GM19397 (cell line): ENCODE measurements around the gene ANO2.

Experiments used
- ATAC-seq: cut with Tn5 transposase; IDR thresholded peaks from one replicate; pipeline ENCODE4 v1.9.1; 2021; ENCODE audit warnings: mild to moderate bottlenecking, moderate library complexity; ENCODE audit not compliant: unreplicated experiment

Gene ANO2

DNA sequence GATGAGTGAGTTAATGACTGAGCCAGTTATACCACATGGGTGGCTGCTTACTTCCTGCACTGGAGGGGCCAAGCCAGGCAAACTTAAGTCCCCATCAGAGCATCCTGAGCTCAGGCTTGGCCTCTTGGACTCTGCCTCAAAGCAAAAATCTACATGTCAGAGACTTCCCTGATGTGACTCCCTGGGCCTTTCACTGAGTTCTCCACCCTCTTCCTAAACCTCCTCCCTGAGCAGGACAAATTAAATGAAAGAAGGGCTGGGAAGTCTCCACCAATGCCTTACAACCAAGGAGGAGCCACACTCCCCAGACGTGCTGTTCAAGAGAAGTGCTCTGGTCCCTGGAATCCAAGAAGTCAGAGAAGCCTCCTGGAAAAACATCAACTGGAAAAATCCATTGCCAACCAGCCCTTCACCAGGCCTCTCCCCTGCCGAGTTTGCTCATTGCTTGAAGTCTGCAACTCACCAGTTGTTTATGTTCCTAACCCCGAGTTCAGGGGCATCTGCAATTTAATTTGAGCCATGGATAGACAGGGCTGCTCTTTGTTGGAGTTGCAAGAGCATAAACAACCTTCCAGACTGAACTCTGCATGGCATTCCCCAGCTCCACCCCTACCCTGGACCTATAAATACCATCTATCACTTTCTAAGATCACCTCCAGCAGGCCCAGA, 160.5 kb downstream of the ANO2 start:
- no peak for ATAC-seq

DNA sequence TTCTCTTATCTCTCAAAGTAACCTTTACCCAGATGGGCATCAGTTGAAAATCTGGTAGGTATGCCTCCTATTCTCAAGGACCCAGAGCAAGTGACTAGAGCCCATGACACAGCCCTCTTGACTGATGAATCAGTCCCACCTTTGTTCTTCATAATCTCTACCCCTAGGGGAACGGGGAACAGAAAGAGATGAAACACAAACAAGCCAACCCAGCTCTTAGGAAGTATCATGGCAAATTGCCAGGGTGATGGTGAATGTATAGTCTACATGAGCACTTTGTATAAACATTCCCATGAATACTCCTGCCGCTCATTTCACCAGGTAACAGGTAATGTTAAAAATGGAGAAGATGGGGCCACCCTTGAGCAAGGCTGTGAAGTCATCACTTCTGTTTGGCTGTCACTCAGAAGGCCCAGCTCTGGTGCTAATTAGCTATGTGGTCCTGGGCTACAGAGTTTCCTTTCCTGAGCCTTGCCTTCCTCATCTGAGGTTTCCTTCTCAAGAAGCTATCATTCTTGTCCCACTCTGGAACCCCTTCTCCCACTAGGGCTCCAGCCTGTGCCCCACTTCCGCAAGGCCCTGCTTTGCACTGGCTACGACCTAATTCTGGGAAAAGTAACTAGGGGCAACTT, 161.7 kb downstream of the ANO2 start:
- ATAC-seq, result no peak

DNA sequence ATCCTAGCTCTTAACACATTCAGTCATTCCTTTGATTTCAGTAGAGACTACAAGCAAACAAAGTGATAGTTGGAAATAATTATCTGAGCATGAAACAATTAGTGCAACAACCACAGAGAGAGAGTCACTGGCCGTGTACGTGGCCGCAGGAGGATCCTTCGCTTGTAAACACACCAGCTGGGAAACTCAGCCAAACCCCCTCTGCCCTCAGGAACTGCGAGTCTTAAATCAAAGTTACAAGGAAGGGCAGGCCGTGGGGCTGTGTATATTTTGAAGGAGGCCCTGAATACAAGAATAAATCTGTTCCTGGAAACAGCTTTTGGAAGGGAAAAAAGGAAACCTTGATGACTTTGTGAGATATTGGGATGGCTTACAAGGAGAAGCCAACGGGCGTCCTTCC, 164.5 kb downstream of the ANO2 start:
- ATAC-seq, result no peak

DNA sequence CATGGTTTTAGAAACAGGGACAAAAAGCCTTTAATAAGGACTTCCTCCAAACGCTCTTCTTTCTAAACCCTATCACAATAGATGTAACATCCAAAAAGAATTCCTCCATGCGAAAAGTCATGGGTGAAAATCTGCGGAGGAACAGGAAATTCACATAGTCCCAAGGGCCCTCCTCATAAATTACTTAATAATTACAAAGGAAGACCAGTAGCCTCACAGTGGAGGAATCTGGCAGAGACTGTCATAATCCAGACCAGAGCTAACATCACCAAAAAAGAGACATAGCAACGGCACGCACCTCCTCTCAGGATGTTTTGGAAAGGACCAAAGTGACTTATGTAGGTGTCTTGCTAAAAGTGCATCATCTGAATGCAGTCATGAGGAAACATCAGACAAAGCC, 165.7 kb downstream of the ANO2 start:
- no peak for ATAC-seq

DNA sequence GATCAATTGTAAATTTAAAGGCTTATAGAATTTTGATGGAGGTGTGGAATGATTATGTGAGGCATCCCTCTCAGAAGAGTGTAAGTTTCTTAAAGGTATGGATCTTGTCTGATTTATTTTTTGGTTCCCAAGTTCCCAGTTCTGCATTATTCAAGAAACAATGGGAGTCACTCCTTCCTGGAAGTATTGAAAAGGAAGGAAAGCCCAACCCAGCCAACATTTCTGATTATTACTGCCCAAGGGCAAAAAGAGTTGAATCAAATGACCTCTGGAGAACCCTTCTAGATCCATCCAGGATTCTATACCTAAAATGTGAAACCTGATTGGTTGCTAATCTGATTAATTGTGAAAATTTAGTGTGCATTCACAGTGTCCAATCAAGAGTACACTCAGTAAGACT, 166.2 kb downstream of the ANO2 start:
- no peak for ATAC-seq

DNA sequence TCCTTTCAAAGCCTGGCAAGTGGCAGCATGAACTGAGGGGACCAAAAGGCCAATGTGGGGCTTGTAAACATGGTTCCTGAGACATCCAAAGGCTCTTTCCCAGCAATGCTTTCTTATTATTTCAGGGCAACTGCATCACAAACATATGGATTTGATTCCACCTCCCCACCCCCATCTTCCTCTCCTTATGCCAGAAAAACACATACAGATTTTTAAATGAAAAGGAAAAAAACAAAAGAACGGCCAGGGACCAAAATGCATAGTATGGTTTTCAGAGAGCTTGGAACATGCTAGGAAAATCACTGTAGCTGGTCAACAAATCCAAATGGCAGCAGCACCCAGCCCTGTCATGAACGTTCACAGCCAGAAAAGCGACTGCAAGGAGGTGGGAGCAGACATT, 167.6 kb downstream of the ANO2 start:
- ATAC-seq, result no peak

DNA sequence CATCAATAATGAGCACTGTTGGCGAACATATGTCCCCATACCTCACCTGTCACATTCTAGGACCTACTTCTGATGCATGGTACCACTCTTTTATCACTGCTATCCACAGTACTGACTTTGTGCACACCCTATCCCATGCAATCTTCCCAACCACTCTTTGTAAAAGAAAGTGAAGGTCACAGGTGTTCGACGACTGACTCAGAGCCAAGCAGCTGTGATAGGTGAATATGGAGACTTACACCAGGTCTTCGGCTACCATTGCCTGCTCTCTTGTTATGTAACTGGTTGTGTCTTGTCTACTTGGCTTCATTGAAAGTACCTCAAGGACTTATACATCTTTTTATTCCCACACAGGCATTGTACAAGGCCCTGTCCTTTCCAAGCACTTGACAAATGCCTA, 169.0 kb downstream of the ANO2 start:
- ATAC-seq, result no peak

DNA sequence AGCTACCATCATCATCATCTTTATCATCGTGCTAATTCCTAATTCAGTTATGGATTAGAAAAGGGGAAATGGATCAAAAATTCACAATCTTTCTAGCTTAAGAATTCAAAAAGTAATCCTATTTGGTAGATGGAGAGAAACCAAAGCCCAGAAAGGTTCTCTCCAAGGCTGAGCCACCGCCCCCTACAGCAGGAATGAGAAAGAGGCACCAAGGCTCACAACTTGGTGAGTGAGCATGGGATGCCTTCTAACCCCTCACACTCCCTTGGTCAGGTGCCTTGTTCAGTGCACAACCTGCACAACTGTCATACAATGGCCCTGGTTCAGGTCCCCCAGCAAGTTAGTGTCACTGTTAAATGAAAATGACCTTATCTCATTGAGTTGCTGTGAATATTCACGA, 171.5 kb downstream of the ANO2 start:
- no peak for ATAC-seq

DNA sequence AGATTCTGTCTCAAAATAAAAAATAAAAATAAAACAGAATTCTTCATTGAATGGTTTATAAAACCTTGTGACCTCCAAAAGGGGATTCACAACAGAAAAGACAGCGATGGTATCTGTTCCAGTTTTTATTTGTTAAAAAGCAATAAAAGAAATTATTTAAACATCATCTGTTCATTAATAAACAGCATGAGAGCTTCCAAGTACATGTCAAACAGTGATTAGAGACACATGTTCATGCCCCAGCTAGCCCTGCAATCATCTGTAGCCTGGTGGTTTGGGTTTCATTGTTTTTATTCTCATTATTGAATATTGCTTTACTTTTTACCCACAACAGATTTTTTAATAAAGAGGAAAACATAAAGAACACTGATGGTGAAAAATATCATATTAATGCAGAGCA, 173.3 kb downstream of the ANO2 start:
- no peak for ATAC-seq

DNA sequence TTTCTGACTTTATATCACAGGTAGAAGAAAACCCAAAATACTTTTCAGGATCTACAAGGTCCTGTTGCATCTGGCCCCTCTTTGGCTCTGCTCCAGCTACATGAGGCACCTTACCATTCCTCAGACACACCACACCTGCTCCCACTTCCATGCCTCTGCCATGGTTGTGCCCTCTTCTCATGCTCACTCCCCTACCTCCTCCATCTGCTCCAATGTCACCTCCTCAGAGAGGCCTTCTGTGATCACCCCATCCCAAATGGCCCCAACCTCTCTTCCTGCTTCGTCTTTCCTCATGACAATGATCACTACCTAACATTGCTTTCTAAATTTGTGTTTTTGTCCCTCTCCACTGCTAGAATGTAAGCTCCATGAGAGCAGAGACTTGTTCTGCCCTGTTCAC, 174.3 kb downstream of the ANO2 start:
- no peak for ATAC-seq

DNA sequence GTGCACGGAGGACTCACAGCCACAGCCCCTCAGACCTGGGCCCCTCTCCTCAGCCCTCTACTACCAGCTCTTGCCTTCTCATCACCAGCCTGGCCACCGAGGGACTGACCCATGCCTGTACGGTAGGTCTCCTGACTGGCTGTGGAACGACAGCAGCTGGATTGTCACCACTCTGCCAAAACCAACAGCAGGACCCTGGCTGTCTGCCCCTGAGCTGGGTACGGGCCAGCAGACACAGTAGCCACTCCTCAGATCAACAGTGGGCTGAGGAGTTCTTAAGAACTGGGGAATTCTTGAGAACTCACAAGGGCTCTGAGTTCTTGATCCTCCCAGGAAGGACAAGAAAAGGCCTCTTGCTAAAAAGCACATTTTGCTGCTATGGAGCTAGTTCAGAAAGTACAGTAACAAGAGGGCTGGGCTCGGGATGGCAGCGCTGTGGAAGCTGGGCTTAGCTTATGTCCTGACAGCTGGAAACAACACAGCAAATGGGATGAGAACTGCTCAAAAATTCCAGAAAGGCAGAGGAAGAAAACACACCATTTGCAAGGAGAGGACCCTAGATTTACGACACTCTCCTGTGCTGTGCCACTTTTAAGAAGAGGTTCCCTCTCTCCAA, 176.4 kb downstream of the ANO2 start:
- no peak for ATAC-seq

DNA sequence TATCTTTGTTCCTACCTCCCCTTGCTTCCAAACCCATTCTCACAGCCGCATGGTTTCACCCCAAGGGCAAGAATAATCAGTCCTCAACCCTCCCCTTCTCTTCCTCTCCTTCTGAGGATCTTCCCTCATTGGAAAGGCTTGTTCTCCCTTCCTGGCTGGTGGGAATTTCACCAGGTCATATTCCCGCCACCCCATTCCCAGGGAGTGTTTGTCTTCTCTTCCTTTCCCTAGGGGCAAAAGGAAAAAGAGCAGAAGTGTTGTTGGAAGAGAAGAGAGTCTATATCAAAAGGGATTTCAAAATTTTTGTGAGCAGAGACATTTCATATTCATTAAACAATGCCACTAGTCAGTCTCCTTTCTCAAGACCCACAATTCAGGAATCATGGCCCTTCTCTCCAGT, 176.9 kb downstream of the ANO2 start:
- ATAC-seq, result no peak

DNA sequence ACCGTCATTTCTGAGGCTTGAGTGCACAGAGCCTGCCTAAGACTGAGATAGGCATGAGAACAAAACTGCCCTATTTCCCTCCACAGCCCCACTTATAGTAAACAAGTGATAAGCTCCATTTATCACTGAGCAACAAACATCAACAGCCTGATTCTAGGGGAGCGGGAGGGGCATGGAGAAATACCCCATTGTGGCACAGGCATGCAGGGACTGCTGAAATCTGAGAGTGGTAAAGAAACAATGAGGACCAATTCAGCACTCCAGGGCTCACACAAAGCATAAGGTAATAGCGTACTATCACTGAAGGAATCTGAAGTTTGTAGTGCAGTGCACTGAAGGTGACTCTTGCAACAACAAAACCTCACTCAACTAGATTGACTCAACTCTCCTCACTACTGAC, 186.7 kb downstream of the ANO2 start:
- no peak for ATAC-seq

DNA sequence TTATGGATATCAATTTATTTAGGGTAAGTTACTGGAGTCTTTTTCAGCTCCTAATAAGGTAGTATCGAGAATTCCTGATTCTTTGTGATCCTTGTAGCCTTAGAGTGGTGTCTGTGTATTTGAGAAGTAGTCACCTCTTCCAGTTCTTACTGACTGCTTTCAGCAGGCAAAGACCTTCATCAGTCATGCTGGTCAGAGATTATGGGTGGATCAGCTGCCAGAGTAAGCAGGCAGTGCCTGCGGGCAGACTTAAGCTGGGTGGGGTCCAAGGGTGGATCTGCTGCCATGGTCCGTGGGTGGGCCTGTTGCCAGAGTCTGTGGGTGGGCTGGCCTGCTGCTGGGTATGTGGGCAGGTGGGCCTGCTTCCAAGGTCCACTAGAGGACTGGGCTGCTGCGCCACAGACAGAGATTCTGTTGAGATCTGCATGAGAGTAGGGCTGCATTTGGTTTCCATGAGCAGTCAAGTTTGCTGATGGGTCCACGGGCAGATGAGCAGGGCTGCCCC, 188.7 kb downstream of the ANO2 start:
- ATAC-seq, result no peak

DNA sequence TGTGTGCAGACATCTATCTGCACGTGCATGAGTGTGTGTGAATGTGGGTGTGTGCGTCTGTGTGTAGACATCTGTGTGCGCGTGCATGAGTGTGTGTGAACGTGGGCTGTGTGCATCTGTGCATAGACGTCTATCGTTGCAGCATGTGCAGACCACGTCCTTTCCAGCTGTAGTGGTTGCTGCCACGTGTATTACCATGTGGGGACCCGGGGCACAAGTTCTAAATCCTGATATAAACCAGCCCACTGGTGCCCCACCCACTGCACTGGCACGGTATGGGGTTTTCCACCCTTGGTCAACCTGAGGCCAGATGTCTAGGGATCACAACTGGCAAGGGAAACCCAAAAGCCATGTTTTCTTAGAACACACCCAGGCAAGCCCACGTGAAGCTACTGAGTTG, 197.0 kb downstream of the ANO2 start:
- no peak for ATAC-seq

DNA sequence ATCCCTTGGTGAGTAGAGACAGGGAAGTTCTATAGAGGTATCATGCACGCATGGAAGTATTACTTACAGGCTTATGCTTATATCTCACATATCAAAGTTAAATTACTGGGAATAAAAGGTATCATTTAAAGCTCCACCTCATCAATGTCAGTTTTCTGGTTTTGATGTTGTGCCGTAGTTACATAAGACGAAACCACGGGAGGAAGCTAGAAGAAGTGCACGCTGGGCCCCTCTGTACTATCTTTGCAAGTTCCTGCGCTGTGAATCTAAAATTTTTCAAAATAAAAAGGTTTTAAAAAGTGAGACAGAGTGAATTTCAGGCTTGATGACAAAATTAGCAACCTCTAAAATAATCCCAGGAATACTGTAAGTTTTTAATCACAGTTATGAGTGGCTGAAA, 198.1 kb downstream of the ANO2 start:
- ATAC-seq, result no peak

DNA sequence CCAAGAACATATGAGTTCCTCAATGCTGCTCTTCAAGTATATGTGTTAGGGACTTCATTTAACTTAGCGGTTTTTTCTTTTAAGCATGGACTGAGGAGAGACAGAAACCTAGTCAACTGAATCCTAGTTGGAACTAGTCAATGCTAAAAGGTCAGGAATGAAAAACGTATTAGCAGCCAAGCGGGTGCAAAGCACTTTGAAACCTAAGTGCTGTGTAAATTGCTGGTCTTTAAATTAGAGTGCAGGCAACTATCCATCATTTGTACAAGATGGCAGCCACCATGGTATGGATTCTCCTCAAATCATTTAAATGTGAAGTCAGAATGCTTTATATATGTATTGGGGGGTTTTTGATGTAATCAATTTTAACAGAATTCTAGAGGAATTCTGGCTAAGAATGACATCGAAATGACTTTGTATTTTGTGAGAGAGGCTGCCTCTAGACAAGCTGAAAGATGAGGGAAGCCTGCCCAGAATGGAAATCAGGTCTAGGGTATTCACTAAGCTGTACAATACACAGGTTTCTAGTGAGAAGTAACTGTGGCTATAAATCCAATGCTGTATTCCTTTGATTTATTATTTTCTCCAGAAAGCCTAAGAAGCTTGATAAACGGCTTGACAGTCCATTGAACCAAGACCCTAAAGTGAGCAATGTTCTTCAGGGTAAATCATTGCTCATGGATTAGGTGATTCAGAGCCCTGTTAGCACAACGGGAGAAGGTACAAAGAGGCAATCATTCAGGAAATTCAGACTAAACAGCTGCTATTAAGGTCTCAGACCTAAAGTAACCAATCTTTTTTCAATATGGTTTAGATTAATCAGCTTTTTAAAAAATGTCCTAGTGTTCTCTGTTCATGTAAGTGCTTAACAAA, 198.8 kb downstream of the ANO2 start:
- no peak for ATAC-seq

DNA sequence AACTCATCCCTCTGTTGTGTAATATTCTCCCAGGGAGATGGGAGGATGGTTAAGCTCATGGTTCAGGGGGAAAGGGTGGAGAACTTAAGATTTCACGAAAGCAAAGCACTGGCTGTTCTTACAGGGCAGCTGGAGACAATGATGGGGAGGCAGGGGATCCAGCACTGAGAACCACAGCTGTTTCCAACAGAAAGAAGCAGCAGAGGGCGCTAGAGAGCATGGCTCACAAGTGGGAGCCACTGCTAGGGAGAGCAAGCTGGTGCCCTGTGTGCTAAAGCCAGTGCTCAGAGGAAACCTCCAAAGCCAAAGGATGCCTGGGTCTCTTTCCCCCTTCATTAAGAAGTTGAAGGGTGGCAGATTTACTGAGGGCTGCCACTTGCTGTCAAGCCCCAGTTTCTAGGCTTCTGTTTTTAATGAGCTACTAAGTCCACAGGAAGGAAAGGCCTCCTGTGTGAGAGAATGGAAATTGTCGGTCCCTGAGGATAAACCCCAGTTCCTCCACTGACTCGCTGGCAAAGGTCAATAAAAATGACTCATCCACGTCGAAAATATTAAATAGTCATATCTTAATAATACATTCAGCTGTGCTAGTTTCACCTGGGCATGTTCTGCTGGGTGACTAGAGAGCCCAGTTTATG, 199.7 kb downstream of the ANO2 start:
- no peak for ATAC-seq

DNA sequence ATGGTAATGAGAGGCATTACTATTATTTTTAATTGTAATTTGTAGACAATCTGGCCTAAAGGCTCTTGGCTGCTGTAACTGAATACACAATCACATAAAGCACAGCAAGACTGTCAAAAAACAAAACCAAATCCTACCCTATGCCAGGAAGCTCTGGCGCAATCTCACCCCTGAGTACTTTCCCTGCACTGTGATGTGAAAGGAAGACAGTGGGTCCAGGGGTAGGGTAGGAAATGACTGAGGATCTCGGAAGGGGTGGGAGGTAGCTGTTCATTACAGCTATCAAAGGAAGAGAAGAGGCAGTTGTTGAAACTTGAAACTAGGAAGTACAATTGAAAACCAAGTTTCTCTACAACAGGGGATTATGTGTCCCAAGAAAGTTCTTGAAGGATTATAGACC, 202.8 kb downstream of the ANO2 start:
- ATAC-seq, result no peak

DNA sequence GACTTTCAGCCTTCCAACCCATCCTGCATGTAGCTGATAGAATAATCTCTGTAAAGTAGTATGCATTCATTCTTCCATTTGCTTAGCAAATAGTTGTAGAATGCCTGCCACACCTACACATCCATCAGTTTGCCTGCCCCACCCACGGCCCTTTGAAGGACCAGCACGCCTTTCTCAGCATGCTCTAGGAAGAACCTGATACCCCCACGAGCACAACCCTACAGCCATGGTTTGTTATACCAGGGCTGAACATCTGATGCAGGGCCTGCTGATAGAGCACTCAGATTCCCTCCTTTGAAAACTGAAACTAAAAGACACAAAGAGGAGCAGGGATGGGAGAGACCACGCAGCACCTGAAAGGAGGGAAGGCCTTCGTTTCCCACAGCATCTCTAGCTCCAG, 205.1 kb downstream of the ANO2 start:
- ATAC-seq, result no peak

DNA sequence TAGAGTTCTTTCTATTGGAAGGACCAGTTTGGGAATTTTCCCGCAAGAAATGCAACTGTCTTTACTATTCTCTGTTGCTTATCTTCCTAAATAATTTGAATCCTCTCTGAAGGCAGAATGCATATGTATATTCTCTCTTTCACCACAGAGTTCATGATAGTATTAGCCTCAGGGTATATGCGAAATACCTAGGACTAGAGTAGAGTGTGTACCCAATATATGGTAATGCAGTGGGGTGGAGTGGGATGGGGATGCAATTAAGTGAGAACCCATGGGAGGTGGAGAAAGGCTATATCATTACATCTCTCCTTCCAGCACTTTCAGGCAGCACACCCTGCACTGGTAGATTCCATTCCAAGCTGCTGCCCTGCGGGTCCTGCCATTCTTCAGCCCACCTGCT, 207.3 kb downstream of the ANO2 start:
- no peak for ATAC-seq
